Thymus (tissue), 11 donors: ENCODE results near the gene PARD3B. TPM values are rescaled to one million over a fixed set of nuclear protein-coding genes. Genes with fewer than 3 reads are reported as not detected.

ENCODE experiments used
- DNase-seq, 9 donors: peaks; one replicate each; pipeline ENCODE4 v3.0.0-alpha.2; 2013; ENCODE audit warnings: low spot score in 9 of 9, low read depth in 6 of 9, missing footprints in 1 of 9
- H3K27ac ChIP-seq, 2 donors: one replicate each; pipeline ENCODE4 v1.5.1; 2013; ENCODE audit warnings: control low read depth in 1 of 2, low read depth in 1 of 2, low read length in 1 of 2, mild to moderate bottlenecking in 1 of 2, moderate library complexity in 1 of 2
- H3K27me3 ChIP-seq, 2 donors: one replicate each; pipeline ENCODE4 v1.5.1; 2013; ENCODE audit warnings: low read length in 1 of 2; ENCODE audit not compliant: control insufficient read depth in 2 of 2, insufficient read depth in 1 of 2
- H3K36me3 ChIP-seq, 2 donors: one replicate each; pipeline ENCODE4 v1.5.1; 2013; ENCODE audit warnings: low read length in 1 of 2, mild to moderate bottlenecking in 1 of 2, moderate library complexity in 1 of 2; ENCODE audit not compliant: control insufficient read depth in 2 of 2, insufficient read depth in 2 of 2
- H3K4me1 ChIP-seq, 2 donors: one replicate each; pipeline ENCODE4 v1.5.1; 2013; ENCODE audit warnings: low read length in 2 of 2; ENCODE audit not compliant: control insufficient read depth in 2 of 2, insufficient read depth in 2 of 2
- H3K4me3 ChIP-seq, 2 donors: one replicate each; pipeline ENCODE4 v1.5.1; 2013; ENCODE audit warnings: low read length in 2 of 2, control low read depth in 1 of 2, mild to moderate bottlenecking in 1 of 2
- H3K9me3 ChIP-seq, 2 donors: one replicate each; pipeline ENCODE4 v1.5.1; 2013; ENCODE audit warnings: low read length in 1 of 2, mild to moderate bottlenecking in 1 of 2; ENCODE audit not compliant: control insufficient read depth in 2 of 2, insufficient read depth in 1 of 2
- WGBS: extraction: QIAGEN DNeasy Blood & Tissue Kit; methylation state at CpG from one replicate; pipeline ENCODE4 v1.1.7; 2013; 5-methylcytosine and 5-hydroxymethylcytosine counted together
- polyA plus RNA-seq: library from polyadenylated mRNA; stranded (reverse); fragments of 200-250 nt; gene quantifications from one replicate; pipeline ENCODE4 v1.2.3, GENCODE V29; 2013
- total RNA-seq: library from RNA; stranded (reverse); fragments of 120-200 nt; gene quantifications from one replicate; pipeline ENCODE4 v1.2.4, GENCODE V29; 2013
- donor health status: healthy.

Gene PARD3B
- total and polyA plus RNA-seq, 2 donors = 1.0 to 2.4 TPM

GRCh38 chr2:204738721-204739120 lies 193.4 kb downstream of the PARD3B start:
- H3K4me1 ChIP-seq = no peaks in the 10 kb centered on the region
- H3K4me3 ChIP-seq = no peak overlapping the region
- H3K9me3 ChIP-seq = no peaks in the 10 kb centered on the region
- DNase-seq = no peak
- 64% methylated on average over 1 of the region's 1 CpG for WGBS
- no peaks in the 10 kb centered on the region for H3K27me3 ChIP-seq
- H3K27ac ChIP-seq = no peak overlapping the region
- no peaks in the 10 kb centered on the region for H3K36me3 ChIP-seq

GRCh38 chr2:204743393-204743960 lies 198.2 kb downstream of the PARD3B start:
- 38% methylated on average over 2 of the region's 2 CpGs for WGBS
- no peaks in the 10 kb centered on the region for H3K4me1 ChIP-seq
- no peak for DNase-seq
- no peak overlapping the region for H3K4me3 ChIP-seq
- no peaks in the 10 kb centered on the region for H3K27me3 ChIP-seq
- no peaks in the 10 kb centered on the region for H3K36me3 ChIP-seq
- no peak overlapping the region for H3K27ac ChIP-seq
- no peaks in the 10 kb centered on the region for H3K9me3 ChIP-seq

GRCh38 chr2:204744506-204744905 lies 199.2 kb downstream of the PARD3B start:
- DNase-seq = no peak
- H3K9me3 ChIP-seq = no peaks in the 10 kb centered on the region
- H3K36me3 ChIP-seq = no peaks in the 10 kb centered on the region
- 96% methylated on average over 2 of the region's 2 CpGs for WGBS
- H3K4me1 ChIP-seq = no peaks in the 10 kb centered on the region
- H3K27ac ChIP-seq = no peak overlapping the region
- H3K4me3 ChIP-seq = no peak overlapping the region
- H3K27me3 ChIP-seq = no peaks in the 10 kb centered on the region

- Histone ChIP-seq H3K4me1 (no peaks in the 10 kb centered on the region), H3K27me3 (no peaks in the 10 kb centered on the region), H3K36me3 (no peaks in the 10 kb centered on the region), H3K4me3 (no peak overlapping the region), H3K9me3 (no peaks in the 10 kb centered on the region), H3K27ac (no peak overlapping the region)
- 92% methylated on average over 2 of the region's 2 CpGs for WGBS
- DNase-seq = no peak
Measured at GRCh38 chr2:204748286-204748685, 203.0 kb downstream of the PARD3B start.

- Histone ChIP-seq H3K4me3 (no peak overlapping the region), H3K4me1 (no peaks in the 10 kb centered on the region), H3K27ac (no peak overlapping the region), H3K36me3 (no peaks in the 10 kb centered on the region), H3K9me3 (no peaks in the 10 kb centered on the region), H3K27me3 (no peaks in the 10 kb centered on the region)
- no peak for DNase-seq
- 97% methylated on average over 3 of the region's 3 CpGs for WGBS
Measured at GRCh38 chr2:204749319-204749718, 204.0 kb downstream of the PARD3B start.

GRCh38 chr2:204750389-204750788 lies 205.1 kb downstream of the PARD3B start:
- no peak for DNase-seq
- Histone ChIP-seq H3K36me3 (no peaks in the 10 kb centered on the region), H3K4me3 (no peak overlapping the region), H3K9me3 (no peaks in the 10 kb centered on the region), H3K27me3 (no peaks in the 10 kb centered on the region), H3K4me1 (no peaks in the 10 kb centered on the region), H3K27ac (no peak overlapping the region)
- WGBS = 95% methylated on average over 5 of the region's 5 CpGs

- DNase-seq = no peak
- H3K36me3 ChIP-seq = no peaks in the 10 kb centered on the region
- no peaks in the 10 kb centered on the region for H3K9me3 ChIP-seq
- no peaks in the 10 kb centered on the region for H3K27me3 ChIP-seq
- H3K27ac ChIP-seq = no peak overlapping the region
- no peaks in the 10 kb centered on the region for H3K4me1 ChIP-seq
- H3K4me3 ChIP-seq = no peak overlapping the region
Measured at GRCh38 chr2:204751472-204751871, 206.2 kb downstream of the PARD3B start.

GRCh38 chr2:204753841-204754240 lies 208.6 kb downstream of the PARD3B start:
- no peaks in the 10 kb centered on the region for H3K36me3 ChIP-seq
- no peaks in the 10 kb centered on the region for H3K9me3 ChIP-seq
- no peaks in the 10 kb centered on the region for H3K27me3 ChIP-seq
- no peaks in the 10 kb centered on the region for H3K4me1 ChIP-seq
- no peak for DNase-seq
- WGBS = 74% methylated on average over 1 of the region's 1 CpG
- H3K27ac ChIP-seq = no peak overlapping the region
- no peak overlapping the region for H3K4me3 ChIP-seq

- no peaks in the 10 kb centered on the region for H3K4me1 ChIP-seq
- H3K27ac ChIP-seq = no peak overlapping the region
- H3K36me3 ChIP-seq = no peaks in the 10 kb centered on the region
- no peaks in the 10 kb centered on the region for H3K27me3 ChIP-seq
- DNase-seq = no peak
- no peaks in the 10 kb centered on the region for H3K9me3 ChIP-seq
- H3K4me3 ChIP-seq = no peak overlapping the region
- 92% methylated on average over 3 of the region's 3 CpGs for WGBS
Measured at GRCh38 chr2:204754898-204755297, 209.6 kb downstream of the PARD3B start.
